SH-SY5Y (cell line): Measurements from ENCODE around the gene FAM78A.

Experiments used
- GATA2 ChIP-seq: IDR thresholded peaks from 2 replicates; pipeline ENCODE4 v1.6.1; 2011; ENCODE audit warnings: mild to moderate bottlenecking, low read depth, low read length
- GATA3 ChIP-seq: IDR thresholded peaks from 2 replicates; pipeline ENCODE4 v1.6.1; 2011; ENCODE audit warnings: low read depth, mild to moderate bottlenecking, low read length, moderate library complexity

DNA sequence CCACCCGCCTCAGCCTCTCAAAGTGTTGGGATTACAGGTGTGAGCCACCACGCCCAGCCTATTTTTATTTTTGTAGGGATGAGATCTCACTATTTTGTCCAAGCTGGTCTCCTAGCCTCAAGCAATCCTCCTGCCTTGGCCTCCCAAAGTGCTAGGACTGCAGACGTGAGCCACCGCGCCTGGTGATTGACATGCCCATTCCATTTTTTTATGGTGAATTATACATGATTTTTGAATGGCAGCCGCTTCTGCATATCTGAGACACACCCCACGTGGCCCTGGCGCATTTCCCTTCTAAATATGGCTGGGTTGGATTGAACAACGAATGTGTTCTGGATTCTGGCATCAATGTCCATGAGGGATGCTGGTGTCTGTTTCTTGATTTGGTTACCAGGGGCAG lies 35.9 kb upstream of the FAM78A start:
- TF ChIP-seq GATA3: no peak
- no peak for TF ChIP-seq GATA2
